HFF-Myc (cell line): ENCODE measurements around the gene TTF2.

Source experiments
- DNase-seq: peaks from one replicate; pipeline ENCODE4 v3.0.0-alpha.2; 2011; ENCODE audit warnings: low read depth; ENCODE audit errors: extremely low read depth
- H3K4me3 ChIP-seq: replicated peaks from 2 replicates; pipeline ENCODE4 v1.5.1; 2011; ENCODE audit warnings: low read depth, mild to moderate bottlenecking, control low read depth, low read length
- CTCF ChIP-seq: IDR thresholded peaks from 2 replicates; pipeline ENCODE4 v1.5.1; 2012; ENCODE audit warnings: mild to moderate bottlenecking, low read depth, low read length, control low read depth; ENCODE audit errors: missing control alignments

The TTF2 gene

GRCh38 chr1:117017648-117018047 lies 42.5 kb upstream of the TTF2 start:
- no peak for TF ChIP-seq CTCF
- no peak for DNase-seq
- no peak overlapping the region for H3K4me3 ChIP-seq

GRCh38 chr1:117020526-117021156 lies 39.5 kb upstream of the TTF2 start:
- H3K4me3 ChIP-seq = no peak overlapping the region
- TF ChIP-seq CTCF = no peak
- no peak for DNase-seq

- H3K4me3 ChIP-seq = no peak overlapping the region
- no peak for DNase-seq
- no peak for TF ChIP-seq CTCF
Measured at GRCh38 chr1:117022114-117022513, 38.0 kb upstream of the TTF2 start.

- TF ChIP-seq CTCF = no peak
- no peak overlapping the region for H3K4me3 ChIP-seq
- DNase-seq = no peak
Measured at GRCh38 chr1:117025568-117025967, 34.6 kb upstream of the TTF2 start.

- no peak for TF ChIP-seq CTCF
- no peak overlapping the region for H3K4me3 ChIP-seq
- no peak for DNase-seq
Measured at GRCh38 chr1:117026361-117026760, 33.8 kb upstream of the TTF2 start.

- DNase-seq = no peak
- TF ChIP-seq CTCF = no peak
- no peak overlapping the region for H3K4me3 ChIP-seq
Measured at GRCh38 chr1:117029685-117030084, 30.4 kb upstream of the TTF2 start.

GRCh38 chr1:117030271-117030877 lies 29.8 kb upstream of the TTF2 start:
- H3K4me3 ChIP-seq = no peak overlapping the region
- no peak for TF ChIP-seq CTCF
- no peak for DNase-seq
